GM18873 (cell line): Measurements from ENCODE around the gene TEN1.
"Not testable (repeated sequence)": the region's sequence is repeated elsewhere in the genome, so short reads cannot be mapped to it uniquely, and the experiment has no call there.

ENCODE experiments used
- ATAC-seq: cut with Tn5 transposase; IDR thresholded peaks from one replicate; pipeline ENCODE4 v1.9.1; 2021; ENCODE audit warnings: mild to moderate bottlenecking, moderate library complexity, moderate number of reproducible peaks; ENCODE audit not compliant: unreplicated experiment, low FRiP score

The TEN1 gene

DNA sequence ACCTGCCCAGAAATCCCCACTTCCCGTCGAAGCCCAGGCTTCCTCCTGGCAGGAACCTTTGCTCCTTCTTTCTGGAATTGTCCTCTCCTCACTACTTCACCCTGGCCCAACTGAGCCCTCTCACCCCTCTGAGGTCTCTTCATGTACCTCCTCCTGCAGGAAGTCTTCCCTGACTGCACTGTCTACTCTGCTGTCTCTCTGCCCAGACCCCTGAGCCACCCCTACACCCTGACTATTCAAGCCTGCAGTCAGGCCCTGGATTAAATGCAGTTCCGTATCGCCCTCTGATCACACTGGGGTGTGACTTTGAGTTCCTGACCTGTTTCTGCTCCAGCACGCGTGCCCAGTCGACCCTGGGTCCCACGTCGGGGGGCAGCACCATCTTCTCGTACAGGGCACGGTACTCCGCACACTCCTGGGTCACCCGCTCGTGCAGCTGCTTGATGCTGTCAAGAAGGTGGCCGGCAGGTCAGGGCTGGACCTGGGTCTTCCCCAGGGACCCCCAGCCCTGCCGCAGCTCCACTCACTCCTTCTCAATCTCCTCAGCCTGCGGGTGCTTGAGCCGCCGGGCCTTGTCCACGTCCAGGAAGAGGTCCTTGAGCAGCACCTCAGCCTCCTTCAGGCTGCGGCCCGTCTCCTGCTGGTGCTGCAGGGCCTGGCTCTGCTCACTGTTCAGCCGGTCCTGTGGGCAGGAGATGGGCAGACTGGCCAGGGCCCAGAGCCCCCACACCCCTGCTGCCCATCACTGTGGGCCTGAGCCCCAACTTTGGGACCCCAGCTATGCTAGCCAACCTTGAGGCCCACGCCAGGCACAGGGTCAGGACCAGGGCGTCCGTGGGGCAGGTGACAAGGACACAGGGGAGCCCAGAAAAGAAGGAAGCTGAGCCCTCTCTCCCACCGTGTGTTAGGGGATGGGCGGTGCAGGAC is 44.2 kb downstream of the TEN1 start:
- ATAC-seq, result no peak

DNA sequence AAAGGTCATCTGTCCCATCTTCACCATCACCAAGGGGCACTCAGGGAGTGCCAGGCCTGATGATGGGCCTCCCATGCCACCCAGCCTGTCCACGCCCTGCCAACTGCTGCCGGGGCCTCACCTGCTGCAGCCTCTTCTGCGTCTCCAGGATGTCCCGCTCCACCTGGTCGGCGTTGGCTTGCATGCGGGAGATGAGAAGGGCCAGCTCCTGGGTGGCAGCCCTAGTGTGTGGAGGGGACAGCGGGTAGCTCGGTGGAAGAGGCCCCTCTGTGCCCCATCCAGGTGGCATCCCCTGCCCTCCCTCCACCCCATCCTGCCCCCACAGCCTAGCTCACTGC is 44.8 kb downstream of the TEN1 start:
- no peak for ATAC-seq

DNA sequence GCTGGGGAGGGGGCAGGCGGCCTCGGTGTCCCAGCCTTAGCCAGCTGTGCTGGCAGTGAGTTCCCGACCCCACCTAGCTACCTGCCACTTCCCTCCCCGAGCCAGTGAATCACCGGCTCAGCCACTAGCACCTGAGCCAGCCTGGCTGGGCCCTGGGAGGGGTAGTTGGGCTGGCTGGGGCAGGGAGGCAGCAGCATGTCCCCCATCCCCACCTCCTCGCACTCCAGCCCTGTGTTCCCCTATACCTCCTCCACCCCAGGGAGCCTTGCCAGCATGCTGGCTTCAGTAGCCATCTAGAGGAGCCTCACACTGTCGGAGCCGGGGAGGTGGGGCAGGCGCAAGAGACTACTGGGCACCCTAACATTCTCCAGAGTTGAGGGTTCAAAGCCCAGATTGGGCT is 45.3 kb downstream of the TEN1 start:
- no peak for ATAC-seq

DNA sequence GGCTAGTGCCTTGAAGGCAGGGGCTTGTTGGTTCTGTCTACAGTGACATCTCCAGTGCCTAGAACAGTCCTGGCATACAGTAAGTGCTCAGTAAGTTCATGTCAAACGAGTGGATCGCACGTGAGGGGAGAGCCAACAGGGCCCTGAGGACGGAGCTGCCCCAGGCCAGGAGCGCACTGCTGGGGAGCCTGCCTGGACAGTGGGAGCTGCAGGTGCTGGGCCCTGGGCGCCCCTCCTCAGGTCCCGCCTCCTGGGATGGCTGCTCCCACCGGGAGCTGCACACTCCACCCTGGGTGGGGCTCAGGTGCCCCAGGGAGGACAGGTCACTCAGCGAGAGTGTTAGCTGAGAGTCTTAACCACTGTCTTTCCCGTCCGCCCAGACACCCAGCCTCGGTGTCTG is 46.3 kb downstream of the TEN1 start:
- ATAC-seq, result no peak

DNA sequence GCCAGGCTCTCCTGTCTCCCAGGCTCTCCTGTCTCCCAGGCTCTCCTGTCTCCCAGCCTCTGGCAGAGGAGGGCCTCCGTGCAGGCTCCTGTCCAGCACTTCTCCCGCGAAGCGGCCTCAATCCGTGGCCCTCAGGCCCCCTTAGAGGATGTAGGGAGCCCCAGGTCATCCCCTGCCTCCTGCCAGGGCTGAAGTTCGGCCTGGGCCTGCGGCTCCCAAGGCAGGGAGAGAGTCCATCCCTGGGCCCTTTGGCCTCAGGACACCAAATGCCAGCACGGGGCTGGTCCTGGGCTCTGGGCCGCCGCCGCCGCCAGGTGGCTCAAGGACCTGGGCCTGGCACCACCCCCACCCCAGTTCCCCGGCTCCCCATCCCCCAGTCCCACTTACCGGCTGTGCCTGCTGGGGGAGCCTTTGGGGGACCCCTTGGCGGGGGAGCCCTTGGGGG is 47.7 kb downstream of the TEN1 start:
- ATAC-seq, result no peak

DNA sequence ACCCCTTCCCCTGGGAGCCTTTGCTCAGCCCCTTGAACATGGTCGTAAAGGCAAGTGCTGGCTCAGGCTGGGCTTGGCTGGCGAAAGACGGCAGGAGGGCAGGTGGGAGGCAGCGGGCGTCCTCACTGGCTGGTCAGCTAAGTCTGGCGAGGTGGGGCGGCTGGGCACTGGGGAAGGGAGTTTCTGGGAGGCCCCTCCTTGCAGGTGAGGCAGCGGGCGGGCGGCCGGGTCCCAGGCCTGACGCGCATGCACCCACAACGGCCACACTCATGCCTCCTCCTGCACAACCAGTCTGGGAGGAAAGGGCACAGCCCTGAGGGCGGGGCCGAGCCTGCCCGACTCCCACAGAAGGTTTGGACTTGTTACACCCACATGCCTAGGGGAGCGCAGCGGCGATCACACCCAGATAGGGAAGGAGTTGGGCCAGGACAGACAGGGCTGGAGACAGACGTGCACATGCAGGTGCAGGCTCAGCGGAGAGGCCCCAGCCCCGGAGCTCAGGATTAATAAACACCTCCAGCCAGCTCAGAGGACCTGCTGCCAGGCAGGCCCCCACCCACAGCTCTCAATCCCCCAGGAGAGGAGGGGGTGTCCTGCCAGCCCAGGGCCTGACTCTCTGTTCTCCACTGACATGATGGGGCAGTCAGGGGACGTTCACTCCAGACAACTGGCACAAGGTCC is 48.3 kb downstream of the TEN1 start, which contains the start of gene EVPL:
Gene EVPL, minus strand, starts transcription at position 148 of the 681 bp plus-strand sequence. Its CDS starts 108 bp downstream, at position 40.
- no peak for ATAC-seq

DNA sequence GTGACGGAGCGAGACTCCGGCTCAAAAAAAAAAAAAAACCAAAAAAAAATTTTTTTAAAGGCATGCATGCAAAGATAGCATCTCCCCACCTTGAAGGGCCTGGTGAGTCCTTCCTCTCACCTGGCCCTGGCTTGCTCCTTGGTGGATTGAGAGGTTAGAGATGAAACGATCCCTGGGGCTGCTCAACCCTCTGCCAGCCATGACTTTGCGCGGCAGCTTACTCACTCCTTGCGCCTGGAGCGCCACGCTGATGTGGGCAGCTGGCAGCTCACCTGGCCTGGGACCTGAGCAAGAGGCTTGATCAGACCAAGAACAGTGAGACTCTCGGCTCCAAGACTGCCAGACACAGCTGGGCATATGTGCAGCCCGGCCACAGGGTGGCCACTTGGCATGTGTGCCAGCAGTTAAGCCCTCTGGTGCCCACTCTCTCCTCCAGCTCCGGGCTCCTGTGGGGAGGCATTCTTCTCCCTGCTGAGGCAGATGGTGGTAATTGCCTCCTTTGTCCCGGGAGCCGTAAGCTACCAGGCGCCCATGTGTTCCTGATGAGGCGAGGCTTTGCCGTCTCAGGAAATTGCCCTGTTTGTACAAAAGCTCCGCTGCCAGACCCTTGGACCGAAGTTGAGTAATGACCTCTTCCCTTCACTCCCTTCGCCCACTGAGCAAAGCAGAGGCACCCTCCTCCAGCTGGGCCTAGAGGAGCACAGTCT is 53.2 kb downstream of the TEN1 start:
- no peak for ATAC-seq

DNA sequence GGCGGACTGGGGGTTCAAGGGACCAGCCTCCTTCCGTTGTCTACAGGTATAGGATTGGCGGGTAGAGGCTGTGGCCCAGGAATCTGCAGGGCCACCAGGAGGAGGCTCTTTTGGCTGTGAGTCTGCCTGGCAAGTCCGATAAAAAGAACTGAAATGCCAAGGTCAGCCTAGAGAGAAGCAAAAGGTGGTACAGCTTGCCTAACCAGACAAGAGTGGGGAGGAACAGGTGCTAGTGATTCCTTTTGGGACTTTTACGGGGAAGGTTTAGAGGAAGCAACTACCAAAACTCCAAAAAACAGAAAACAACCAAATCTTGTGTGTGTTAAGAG is 53.7 kb downstream of the TEN1 start:
- ATAC-seq, result no peak

DNA sequence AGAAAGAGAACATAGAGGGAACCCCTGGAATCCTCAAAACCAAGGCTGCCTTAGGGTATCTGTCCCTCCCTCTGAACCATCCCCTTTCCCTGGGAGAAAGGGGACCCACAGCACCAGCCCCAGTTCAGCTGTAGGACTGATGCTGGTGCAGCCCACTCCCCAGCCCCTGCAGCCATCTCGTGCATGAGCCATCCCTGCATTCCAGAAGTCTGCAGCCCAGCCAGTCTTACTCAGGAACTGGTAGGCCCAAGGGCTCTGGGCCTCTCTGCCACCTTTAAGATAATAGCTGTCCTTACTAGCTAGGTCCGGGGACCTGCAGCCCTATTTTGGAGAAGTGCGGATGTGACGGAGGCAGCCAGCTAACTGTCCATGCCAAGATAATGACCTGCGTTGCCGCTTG is 54.1 kb downstream of the TEN1 start:
- ATAC-seq, result no peak

DNA sequence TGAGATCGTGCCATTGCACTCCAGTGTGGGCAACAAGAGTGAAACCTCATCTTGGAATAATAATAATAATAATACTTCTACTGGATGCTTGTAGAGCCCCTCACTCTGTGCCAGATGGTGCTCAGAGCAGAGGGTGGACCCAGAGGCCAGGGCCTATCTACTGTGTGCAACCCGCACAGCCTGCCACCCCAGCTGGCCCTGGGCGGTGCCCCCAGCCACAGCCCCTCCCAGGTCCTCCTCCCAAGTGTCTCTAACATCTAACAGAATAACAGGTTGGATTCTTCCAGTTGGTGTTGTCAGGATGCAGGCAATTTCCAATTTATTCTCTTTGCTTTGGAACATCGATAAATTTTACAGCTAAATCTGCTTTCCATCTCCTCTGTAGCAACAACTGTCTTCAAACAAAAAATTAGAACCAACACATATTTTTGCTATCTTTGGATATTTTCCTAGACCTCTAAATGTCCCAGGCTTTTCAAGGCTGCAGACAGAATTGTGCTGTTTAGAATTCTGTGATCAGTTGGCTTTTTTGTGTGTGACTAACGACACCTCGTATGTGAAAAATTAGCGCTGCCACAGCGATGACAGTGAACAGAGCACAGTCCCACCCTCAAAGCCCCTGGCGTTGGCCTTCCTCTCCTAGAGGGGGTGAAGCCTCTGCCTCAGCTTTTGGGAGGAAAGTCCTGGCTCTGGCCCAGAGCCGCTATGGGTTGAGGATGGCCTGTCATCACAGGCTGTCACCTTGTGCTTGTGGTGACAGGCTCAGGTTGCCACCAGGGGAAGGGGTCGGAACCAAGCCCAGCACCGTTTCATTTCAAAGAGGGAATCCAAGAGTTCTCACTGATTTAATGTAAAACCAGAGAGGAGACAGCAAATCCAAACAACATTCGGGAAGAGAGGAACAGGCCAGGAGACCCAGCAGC is 55.6 kb downstream of the TEN1 start:
- ATAC-seq, result no peak

DNA sequence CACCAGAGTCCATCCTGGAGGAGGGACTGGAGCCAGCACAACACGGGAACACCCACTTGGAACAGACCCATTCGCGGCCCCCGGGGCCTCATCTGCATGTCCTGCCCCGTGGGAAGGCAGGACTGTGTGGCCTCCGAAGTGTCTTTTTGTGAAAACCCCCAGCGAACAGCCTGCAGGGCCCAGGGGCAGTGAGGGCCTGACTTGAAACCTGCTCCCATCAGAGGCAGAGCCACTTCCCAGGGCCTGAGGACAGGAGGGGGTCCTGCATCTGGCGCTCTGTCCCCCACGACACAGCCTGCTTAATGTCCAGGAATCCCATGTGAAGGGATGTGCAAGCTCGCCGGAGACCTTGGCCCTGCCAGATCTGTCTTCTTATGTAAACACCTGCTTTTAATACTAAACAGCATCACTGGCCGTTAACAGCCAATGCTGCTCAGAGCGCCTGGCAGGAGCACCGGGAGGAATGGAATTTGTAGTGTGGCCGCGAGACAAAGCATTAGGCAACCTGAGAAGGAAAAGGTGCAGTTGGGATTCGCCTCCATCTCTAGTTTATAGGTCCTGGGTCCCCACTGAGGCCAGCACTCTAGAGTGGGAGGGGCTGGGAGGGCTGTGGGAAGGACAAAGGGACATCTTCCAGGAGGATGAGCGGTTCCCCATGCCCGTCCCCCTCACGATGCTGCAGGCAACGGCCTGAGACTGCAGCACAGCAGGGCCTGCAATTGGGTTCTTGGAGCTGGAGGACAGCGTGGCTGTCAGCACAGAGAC is 57.6 kb downstream of the TEN1 start:
- no peak for ATAC-seq

DNA sequence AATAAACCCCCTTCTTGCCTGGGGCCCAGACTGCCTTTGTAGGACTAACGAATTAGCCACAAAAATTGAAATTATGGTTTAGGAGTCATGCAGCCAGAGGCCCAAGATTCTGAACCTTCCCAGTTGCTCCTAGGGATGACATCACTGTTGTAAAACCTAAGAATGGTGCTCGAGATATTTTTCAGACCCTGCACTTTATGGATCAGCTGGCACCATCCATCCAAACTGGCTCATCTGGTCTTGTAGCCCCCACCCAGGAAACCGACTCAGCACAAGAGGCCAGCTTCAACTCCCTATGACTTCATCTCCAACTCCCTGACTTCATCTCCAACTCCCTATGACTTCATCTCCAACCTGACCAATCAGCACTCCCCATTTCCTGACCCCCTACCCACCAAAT is 59.0 kb downstream of the TEN1 start:
- no peak for ATAC-seq

DNA sequence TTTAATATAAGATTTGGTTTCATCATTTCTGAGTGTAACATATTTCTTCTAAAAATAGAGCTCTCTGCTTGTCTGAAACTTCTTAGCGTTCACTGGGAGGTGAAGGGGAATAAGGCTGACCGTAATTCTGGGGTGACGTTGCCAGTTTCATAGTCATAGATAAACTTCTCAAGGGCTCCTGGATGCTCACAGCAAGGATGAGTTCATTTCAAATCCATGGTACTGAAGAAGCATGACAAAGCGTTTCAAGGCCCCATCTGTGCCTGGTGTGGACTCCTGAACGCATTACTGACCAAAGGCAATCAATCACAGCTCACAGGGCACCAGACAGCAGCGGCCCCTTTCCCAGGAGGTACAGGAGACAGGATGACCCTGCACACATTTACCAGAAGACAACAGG is 60.1 kb downstream of the TEN1 start:
- ATAC-seq, result no peak

DNA sequence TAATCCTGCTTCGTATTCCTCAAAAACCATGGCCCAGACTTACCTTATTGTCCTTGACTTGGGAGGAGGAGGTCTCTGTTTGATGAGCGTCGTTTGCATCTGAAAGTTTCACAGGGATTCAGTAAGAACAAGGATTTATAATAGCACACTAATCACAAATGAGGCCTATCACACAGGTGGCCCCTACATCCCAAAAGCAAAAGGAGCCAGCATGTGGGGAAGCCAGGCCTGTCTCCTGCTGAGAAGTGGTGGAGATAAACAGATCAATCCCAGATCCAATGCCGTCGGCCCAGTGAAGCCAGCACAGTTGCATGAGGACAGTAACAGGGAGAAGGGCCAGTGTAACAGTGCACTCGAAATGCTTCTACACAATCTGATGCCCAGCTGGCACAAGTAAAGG is 61.3 kb downstream of the TEN1 start:
- ATAC-seq, result no peak

DNA sequence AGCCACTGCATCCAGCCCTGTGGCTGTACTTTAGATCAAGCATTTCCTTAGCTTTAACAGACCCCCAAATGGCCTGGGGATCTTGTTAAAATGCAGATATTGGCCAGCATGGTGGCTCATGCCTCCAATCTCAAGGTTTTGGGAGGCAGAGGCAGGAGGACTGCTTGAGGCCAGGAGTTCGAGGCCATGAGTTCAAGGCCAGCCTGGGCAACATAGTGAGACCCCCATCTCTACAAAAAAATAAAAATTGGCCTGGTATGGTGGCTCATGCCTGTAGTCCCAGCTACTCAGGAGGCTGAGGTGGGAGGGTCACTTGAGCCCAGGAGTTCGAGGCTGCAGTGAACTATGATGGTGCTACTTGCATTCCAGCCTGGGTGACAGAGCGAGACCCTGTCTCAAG is 63.8 kb downstream of the TEN1 start:
- ATAC-seq, result not testable (repeated sequence)

DNA sequence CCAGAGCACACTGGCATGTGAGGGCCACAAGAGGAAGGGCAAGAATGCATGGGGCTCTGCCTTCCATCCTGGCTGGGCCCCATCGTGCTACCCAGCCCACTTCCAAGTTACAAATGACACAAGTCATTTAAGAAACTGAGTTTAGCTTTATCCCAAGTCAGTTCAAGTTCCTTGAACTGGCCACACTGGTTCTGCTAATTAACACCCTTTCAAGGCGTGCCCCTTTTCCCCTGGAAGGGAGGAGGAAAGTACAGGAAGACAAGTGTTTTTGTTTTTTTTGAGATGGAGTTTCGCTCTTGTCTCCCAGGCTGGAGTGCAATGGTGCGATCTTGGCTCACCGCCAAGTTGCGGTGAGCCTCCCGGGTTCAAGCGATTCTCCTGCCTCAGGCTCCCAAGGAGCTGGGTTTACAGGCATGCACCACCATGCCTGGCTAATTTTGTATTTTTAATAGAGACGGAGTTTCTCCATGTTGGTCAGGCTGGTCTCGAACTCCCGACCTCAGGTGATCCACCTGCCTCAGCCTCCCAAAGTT is 65.5 kb downstream of the TEN1 start:
- ATAC-seq, result not testable (repeated sequence)

DNA sequence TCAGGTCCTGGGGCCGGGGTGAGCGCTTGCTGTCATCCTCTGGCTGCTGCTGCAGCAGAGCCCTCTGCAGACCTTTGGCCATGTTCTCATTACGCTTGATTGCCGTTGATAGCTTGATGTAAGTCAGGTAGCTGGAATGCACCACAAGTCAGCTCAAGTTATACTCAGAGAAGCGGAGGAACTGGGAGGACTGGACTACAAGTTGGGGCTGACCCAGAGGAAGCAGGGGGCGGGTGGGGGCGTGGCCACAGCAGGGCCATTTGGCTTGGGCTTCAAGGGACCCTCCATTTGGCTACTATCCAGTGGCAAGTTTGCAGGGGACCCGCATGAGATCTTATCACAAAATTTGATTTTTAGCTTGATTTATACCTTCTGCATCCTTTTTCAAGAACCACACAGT is 67.0 kb downstream of the TEN1 start:
- no peak for ATAC-seq

DNA sequence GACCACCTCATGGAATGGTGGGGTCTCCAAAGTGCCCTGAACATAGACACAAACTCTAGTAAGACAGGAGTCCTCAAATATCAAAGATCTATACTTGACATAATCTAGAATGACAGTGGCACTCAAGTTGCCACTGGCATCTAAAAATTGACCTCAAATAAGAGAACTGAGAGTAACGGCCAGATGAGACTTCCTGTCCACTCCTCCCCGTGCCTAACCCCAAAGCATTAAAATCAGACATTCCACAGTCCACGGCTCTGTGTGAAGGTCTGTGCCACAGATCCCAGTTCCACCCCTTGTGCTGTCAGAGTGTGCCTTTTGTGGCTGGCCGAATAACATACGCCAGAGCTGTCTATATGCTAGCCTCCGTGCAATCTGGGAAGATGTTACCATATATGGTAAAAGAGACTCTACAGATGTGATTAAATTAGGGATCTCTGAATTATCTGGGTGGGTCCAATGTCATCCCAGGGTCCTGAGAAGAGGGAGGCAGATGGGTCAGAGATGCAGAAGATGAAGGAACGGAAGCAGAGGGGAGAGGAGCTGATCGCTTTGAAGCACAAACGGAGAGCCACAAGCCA is 69.1 kb downstream of the TEN1 start:
- ATAC-seq, result no peak

DNA sequence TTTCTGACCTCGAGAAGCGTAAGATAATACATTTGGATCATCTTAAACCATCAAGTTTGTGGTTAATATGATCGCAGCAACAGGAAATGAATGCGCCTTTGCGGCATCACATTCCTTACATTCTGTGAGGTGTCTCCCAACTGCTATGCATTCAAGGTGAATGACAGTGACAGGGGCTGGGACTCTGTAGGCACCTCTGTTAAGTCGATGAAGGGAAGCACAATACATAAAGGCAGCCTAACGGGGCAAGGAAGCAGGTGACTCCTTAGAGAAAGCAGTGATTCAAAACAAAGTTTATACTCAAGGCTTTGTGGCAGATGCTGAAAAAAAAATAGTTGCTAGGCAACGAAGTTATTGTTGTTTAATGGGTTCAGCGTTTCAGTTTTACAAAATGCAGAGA is 69.7 kb downstream of the TEN1 start:
- ATAC-seq, result no peak
